Lower leg skin (tissue), 4 donors: ENCODE results near the gene STH. TPM values are rescaled to one million over a fixed set of nuclear protein-coding genes. Genes with fewer than 3 reads are reported as not detected.
"Not testable (repeated sequence)": the region's sequence is repeated elsewhere in the genome, so short reads cannot be mapped to it uniquely, and the experiment has no call there.

ENCODE experiments used
- DNase-seq, 2 donors: peaks; one replicate each; pipeline ENCODE4 v3.0.0-alpha.2; 2019; ENCODE audit warnings: low spot score in 2 of 2
- H3K4me3 ChIP-seq: fragments of 200-600 bp; sonication (generic); 2 replicates; pipeline ENCODE4 v1.5.1; 2017; ENCODE audit warnings: mild to moderate bottlenecking, low read depth; ENCODE audit not compliant: poor library complexity, severe bottlenecking
- CTCF ChIP-seq, 3 donors: fragments of 450-650 bp; IDR thresholded peaks; one replicate each; pipeline ENCODE4 v1.5.1; 2016; ENCODE audit warnings: antibody characterized with exemption in 3 of 3, mild to moderate bottlenecking in 3 of 3, moderate library complexity in 2 of 3
- POLR2A ChIP-seq, 2 donors: fragments of 450-650 bp; IDR thresholded peaks; one replicate each; pipeline ENCODE4 v1.6.1; 2016 to 2017; ENCODE audit warnings: antibody characterized with exemption in 2 of 2, mild to moderate bottlenecking in 1 of 2, moderate library complexity in 1 of 2
- WGBS, 2 donors: methylation state at CpG; one replicate each; pipeline ENCODE4 v1.1.5; 2018; 5-methylcytosine and 5-hydroxymethylcytosine counted together
- intact Hi-C: fragments of 100-400 bp; cut with DNase I; formaldehyde crosslinking; loops from one replicate; pipeline ENCODE4 v1.15.0; 2023; ENCODE audit warnings: low total_unique reads
- total RNA-seq, 4 donors: library from RNA; depleted of rRNA; stranded (reverse); fragments of >200 nt; gene quantifications; one replicate each; pipeline ENCODE4 v1.1.0, GENCODE V29; 2016

STH gene
- total RNA-seq, 4 donors from 2014 or later = not detected

GRCh38 chr17:46013502-46014165, 14.6 kb downstream of the STH start:
- DNase-seq = no peak
- TF ChIP-seq POLR2A (IDR thresholded peaks at IDR 0.05) = no peak
- no peak for TF ChIP-seq CTCF (IDR thresholded peaks at IDR 0.05)
- 59 to 63% methylated on average over 9 of the region's 9 CpGs for WGBS, 2 donors
- intact Hi-C loops = no loop called here
- H3K4me3 ChIP-seq = no peak overlapping the region

GRCh38 chr17:46019408-46019925, 20.4 kb downstream of the STH start:
- H3K4me3 ChIP-seq, DNase-seq, intact Hi-C loops: not testable (repeated sequence)
- 86 to 88% methylated on average over 8 of the region's 8 CpGs for WGBS, 2 donors

GRCh38 chr17:46020023-46020761, 21.1 kb downstream of the STH start:
- no peak for TF ChIP-seq POLR2A (IDR thresholded peaks at IDR 0.05)
- no peak for TF ChIP-seq CTCF (IDR thresholded peaks at IDR 0.05)
- peak in 1 of 2 donors; percentile 84 for DNase-seq
- intact Hi-C loops = no loop called here
- WGBS, 2 donors = 49 to 59% methylated on average over 11 to 14 of the region's 14 CpGs
- no peak overlapping the region for H3K4me3 ChIP-seq

- WGBS, 2 donors = 84 to 95% methylated on average over 12 of the region's 12 CpGs
- no peak overlapping the region for H3K4me3 ChIP-seq
- intact Hi-C loops = no loop called here
- TF ChIP-seq POLR2A (IDR thresholded peaks at IDR 0.05) (no peak), CTCF (IDR thresholded peaks at IDR 0.05) (no peak)
- DNase-seq = peak in 1 of 2 donors; percentile 74
Observed at GRCh38 chr17:46020998-46021397, 21.9 kb downstream of the STH start.

GRCh38 chr17:46023366-46023765, 24.3 kb downstream of the STH start:
- intact Hi-C loops, H3K4me3 ChIP-seq, DNase-seq: not testable (repeated sequence)
- 90 to 94% methylated on average over 7 of the region's 7 CpGs for WGBS, 2 donors

- no peak for TF ChIP-seq POLR2A (IDR thresholded peaks at IDR 0.05)
- no peak for TF ChIP-seq CTCF (IDR thresholded peaks at IDR 0.05)
- intact Hi-C loops = no loop called here
- 71 to 75% methylated on average over 24 of the region's 24 CpGs for WGBS, 2 donors
- no peak overlapping the region for H3K4me3 ChIP-seq
- peak in 1 of 2 donors; percentile 75 for DNase-seq
Observed at GRCh38 chr17:46023783-46024388, 24.8 kb downstream of the STH start.
